B cell (primary cell): ENCODE measurements around the gene ZFYVE16. TPM values are rescaled to one million over a fixed set of nuclear protein-coding genes. Genes with fewer than 3 reads are reported as not detected.
A peak's percentile ranks its signal among the peaks of the same experiment; 100 is the strongest.

Experiments used
- ATAC-seq: fragments of 200-7000 bp; cut with Tn5 transposase; one replicate; pipeline ENCODE4 v1.10.0; 2021; ENCODE audit warnings: low read depth, mild to moderate bottlenecking, moderate number of reproducible peaks, moderate library complexity
- CTCF ChIA-PET: fragments of 350-600 bp; sonication (Branson Sonifier 250); formaldehyde crosslinking; loops from one replicate; lab custom pipeline; 2021; ENCODE audit warnings: antibody characterized with exemption, inconsistent platforms; lab: Charles Lee
- POLR2A ChIA-PET: fragments of 350-600 bp; sonication (Branson Sonifier 250); formaldehyde crosslinking; loops from one replicate; lab custom pipeline; 2021; ENCODE audit warnings: antibody characterized with exemption; lab: Charles Lee
- DNase-seq: peaks from one replicate; pipeline ENCODE4 v3.0.0; 2013
- H2AFZ ChIP-seq: 2 replicates; pipeline ENCODE4 v1.6.1; 2012; ENCODE audit warnings: mild to moderate bottlenecking, low read depth, low read length; ENCODE audit not compliant: insufficient read depth, poor library complexity, severe bottlenecking
- H3K27ac ChIP-seq, 2 donors: 1 replicate in 1 of 2; 2 replicates in 1 of 2; pipeline ENCODE4 v1.5.1; 2012 to 2013; ENCODE audit warnings: low read length in 2 of 2, mild to moderate bottlenecking in 2 of 2, moderate library complexity in 1 of 2
- H3K27me3 ChIP-seq, 4 experiments: fragments of 200-600 bp in 1 of 4; sonication (generic) in 1 of 4; replicated peaks in 1 of 4; 1 replicate in 2 of 4; 2 replicates in 2 of 4; pipeline versions ENCODE4 v1.6.1 to v1.7.0; 2013 to 2016; ENCODE audit warnings: low read length in 3 of 4, mild to moderate bottlenecking in 2 of 4, mixed read lengths in 1 of 4, moderate library complexity in 1 of 4; ENCODE audit not compliant: insufficient read depth in 4 of 4, control insufficient read depth in 3 of 4; ENCODE audit errors: control extremely low read depth in 1 of 4
- H3K36me3 ChIP-seq, 2 experiments: replicated peaks in 1 of 2; 1 replicate in 1 of 2; 2 replicates in 1 of 2; pipeline versions ENCODE4 v1.6.1 to v1.7.1; 2013; ENCODE audit warnings: low read length in 1 of 2; ENCODE audit not compliant: insufficient read depth in 2 of 2, control insufficient read depth in 1 of 2; ENCODE audit errors: control extremely low read depth in 1 of 2, extremely low read depth in 1 of 2
- H3K4me1 ChIP-seq, 2 donors: fragments of 200-600 bp in 1 of 2; sonication (generic) in 1 of 2; 1 replicate in 1 of 2; 2 replicates in 1 of 2; pipeline versions ENCODE4 v1.5.1 to v1.6.1; 2013 to 2017; ENCODE audit warnings: low read length in 2 of 2; ENCODE audit not compliant: control insufficient read depth in 2 of 2, insufficient read depth in 2 of 2
- H3K4me2 ChIP-seq: replicated peaks from 2 replicates; pipeline ENCODE3; 2012; ENCODE audit warnings: mild to moderate bottlenecking, low read depth, low read length; ENCODE audit not compliant: poor library complexity, severe bottlenecking
- H3K4me3 ChIP-seq, 5 experiments: fragments of 200-600 bp in 1 of 5; sonication (generic) in 1 of 5; 1 replicate in 3 of 5; 2 replicates in 2 of 5; pipeline versions ENCODE4 v1.5.1 to v1.7.0; 2011 to 2016; ENCODE audit warnings: low read length in 4 of 5, mild to moderate bottlenecking in 4 of 5, low read depth in 2 of 5, control low read depth in 1 of 5, moderate library complexity in 1 of 5; ENCODE audit not compliant: insufficient read depth in 1 of 5; ENCODE audit errors: control extremely low read depth in 1 of 5, extremely low read depth in 1 of 5
- H3K79me2 ChIP-seq: fragments of 200-600 bp; sonication (generic); one replicate; pipeline ENCODE4 v1.6.0; 2016; ENCODE audit warnings: low read length; ENCODE audit not compliant: control insufficient read depth, insufficient read depth
- H3K9ac ChIP-seq: fragments of 200-600 bp; sonication (generic); 2 replicates; pipeline ENCODE4 v1.6.1; 2017; ENCODE audit warnings: mild to moderate bottlenecking, low read length, moderate library complexity
- H3K9me3 ChIP-seq, 3 donors: one replicate each; pipeline versions ENCODE4 v1.6.1 to v1.7.1; 2013; ENCODE audit warnings: low read length in 2 of 3; ENCODE audit not compliant: control insufficient read depth in 2 of 3, insufficient read depth in 1 of 3; ENCODE audit errors: control extremely low read depth in 1 of 3
- H4K20me1 ChIP-seq: 2 replicates; pipeline ENCODE4 v1.6.0; 2012; ENCODE audit warnings: mild to moderate bottlenecking, low read length; ENCODE audit not compliant: insufficient read depth, control insufficient read depth, poor library complexity, severe bottlenecking
- H3K27ac Mint-ChIP-seq: one replicate; pipeline ENCODE4 v1.8.0; 2021; ENCODE audit warnings: mixed read lengths
- H3K27me3 Mint-ChIP-seq: one replicate; pipeline ENCODE4 v1.8.0; 2021; ENCODE audit warnings: mixed read lengths
- H3K4me1 Mint-ChIP-seq: one replicate; pipeline ENCODE4 v1.8.0; 2021; ENCODE audit warnings: mixed read lengths
- H3K4me3 Mint-ChIP-seq: one replicate; pipeline ENCODE4 v1.8.0; 2021; ENCODE audit warnings: mixed read lengths
- H3K9me3 Mint-ChIP-seq: one replicate; pipeline ENCODE4 v1.8.0; 2022; ENCODE audit warnings: mixed read lengths; ENCODE audit not compliant: insufficient read depth
- EZH2 ChIP-seq: IDR thresholded peaks from 2 replicates; pipeline ENCODE4 v1.6.1; 2012; ENCODE audit warnings: borderline replicate concordance, low read depth, mild to moderate bottlenecking, moderate library complexity, low read length; ENCODE audit not compliant: insufficient read depth, poor library complexity, severe bottlenecking
- WGBS: methylation state at CpG from one replicate; pipeline ENCODE4 v1.1.5; 2013; ENCODE audit warnings: missing lambda C conversion rate; ENCODE audit not compliant: insufficient coverage; 5-methylcytosine and 5-hydroxymethylcytosine counted together
- intact Hi-C: fragments of 100-400 bp; cut with micrococcal nuclease; formaldehyde crosslinking; loops from one replicate; pipeline ENCODE4 v1.10.0; 2022
- polyA minus RNA-seq: library from RNA; depleted of rRNA, polyadenylated mRNA; stranded (reverse); fragments of >200 nt; gene quantifications from 2 replicates; pipeline ENCODE4 v1.2.3, GENCODE V29; 2012
- polyA plus RNA-seq: library from polyadenylated mRNA; depleted of rRNA; stranded (reverse); fragments of >200 nt; gene quantifications from 2 replicates; pipeline ENCODE4 v1.2.3, GENCODE V29; 2012
- total RNA-seq, 2 donors: library from RNA; stranded (reverse); fragments of 120-200 nt in 1 of 2; gene quantifications; 1 replicate in 1 of 2; 2 replicates in 1 of 2; pipeline versions ENCODE4 v1.2.3 to v1.2.4, GENCODE V29; 2013 to 2022
- TF ChIP-seq, protein P1 (sequence below): fragments of 200-600 bp; IDR thresholded peaks from one replicate; pipeline ENCODE4 v1.8.0; 2022; ENCODE audit warnings: antibody characterized with exemption, mild to moderate bottlenecking

ZFYVE16 gene
- total RNA-seq (38.3 and 44.4 TPM in 2 replicates), polyA plus RNA-seq (4.7 and 6.1 TPM in 2 replicates), polyA minus RNA-seq (5.7 and 6.6 TPM in 2 replicates)
- 22.2 TPM for total RNA-seq (2013)

DNA sequence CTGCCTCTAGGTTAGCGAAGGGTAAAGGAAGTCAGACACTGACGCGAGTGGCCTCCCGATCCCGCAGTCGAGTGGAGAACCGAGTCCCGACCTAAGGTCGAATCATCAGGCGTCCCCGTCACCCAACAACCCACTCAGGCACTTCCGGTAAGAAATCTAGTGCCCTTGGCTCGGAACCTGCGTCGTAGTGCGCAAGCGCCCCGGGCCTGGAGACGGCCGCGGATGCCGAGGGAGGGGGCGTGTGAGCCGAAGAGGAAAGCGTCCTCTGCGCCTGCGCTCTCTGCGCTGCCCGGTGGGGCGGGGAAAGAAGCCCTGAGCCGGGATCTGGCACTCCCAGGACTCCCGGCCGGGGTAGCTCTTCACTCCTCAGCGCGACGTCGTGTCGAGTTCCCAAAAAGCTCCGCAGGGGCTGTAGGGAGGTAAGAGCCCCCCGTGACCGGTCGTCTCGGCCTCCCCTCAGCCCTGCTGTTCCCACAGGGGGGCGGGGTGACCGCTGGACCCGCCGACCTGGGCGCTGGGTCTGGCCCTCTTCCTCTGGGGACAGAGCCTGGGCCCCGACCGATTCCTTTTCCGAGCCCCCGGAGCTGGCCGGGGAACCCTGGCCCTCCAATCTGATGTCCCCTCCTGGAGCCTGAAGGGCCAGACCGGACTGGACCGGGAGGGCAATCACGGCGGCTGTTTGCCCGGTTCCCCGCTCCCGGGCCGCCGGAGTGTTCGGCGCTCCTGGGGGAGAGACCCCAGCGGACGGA, at the start of gene ZFYVE16:
Gene ZFYVE16, plus strand, starts transcription at position 330 of the 749 bp plus-strand sequence. CDS start 26,084 bp downstream, outside the sequence.
- Histone ChIP-seq H3K27me3 (no peaks in the 10 kb centered on the region), H3K27ac (peak within 1 kb of the TSS; percentile 84 to 95), H3K4me1 (peaks cover 13 to 17% of the 10 kb centered on the region in 2 donors), H3K79me2 (peaks cover 45% of the 10 kb centered on the region), H3K36me3 (peaks cover 0 to 3% of the 10 kb centered on the region in 2 experiments), H3K9me3 (no peaks in the 10 kb centered on the region), H3K4me2 (peak within 1 kb of the TSS; percentile 93), H4K20me1 (no peaks in the 10 kb centered on the region), H3K9ac (peak within 1 kb of the TSS; percentile 97), H3K4me3 (peak within 1 kb of the TSS; percentile 87 to 99 (median 92)), H2AFZ (peak within 1 kb of the TSS; percentile 100)
- TF ChIP-seq EZH2: no peak
- TF ChIP-seq, protein P1, sequence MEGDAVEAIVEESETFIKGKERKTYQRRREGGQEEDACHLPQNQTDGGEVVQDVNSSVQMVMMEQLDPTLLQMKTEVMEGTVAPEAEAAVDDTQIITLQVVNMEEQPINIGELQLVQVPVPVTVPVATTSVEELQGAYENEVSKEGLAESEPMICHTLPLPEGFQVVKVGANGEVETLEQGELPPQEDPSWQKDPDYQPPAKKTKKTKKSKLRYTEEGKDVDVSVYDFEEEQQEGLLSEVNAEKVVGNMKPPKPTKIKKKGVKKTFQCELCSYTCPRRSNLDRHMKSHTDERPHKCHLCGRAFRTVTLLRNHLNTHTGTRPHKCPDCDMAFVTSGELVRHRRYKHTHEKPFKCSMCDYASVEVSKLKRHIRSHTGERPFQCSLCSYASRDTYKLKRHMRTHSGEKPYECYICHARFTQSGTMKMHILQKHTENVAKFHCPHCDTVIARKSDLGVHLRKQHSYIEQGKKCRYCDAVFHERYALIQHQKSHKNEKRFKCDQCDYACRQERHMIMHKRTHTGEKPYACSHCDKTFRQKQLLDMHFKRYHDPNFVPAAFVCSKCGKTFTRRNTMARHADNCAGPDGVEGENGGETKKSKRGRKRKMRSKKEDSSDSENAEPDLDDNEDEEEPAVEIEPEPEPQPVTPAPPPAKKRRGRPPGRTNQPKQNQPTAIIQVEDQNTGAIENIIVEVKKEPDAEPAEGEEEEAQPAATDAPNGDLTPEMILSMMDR: peak; percentile 18
- H3K27me3 Mint-ChIP-seq: no peaks in the 10 kb centered on the region
- ChIA-PET CTCF (interaction anchor here (0.8 to 1.4 kb wide), 2 partner anchors 62 to 99 kb away, joined by 3 to 4 read pairs; no protein-coding TSS in a partner anchor), POLR2A (interaction anchor here (0.6 to 1.2 kb wide), 3 partner anchors 9 to 152 kb away, joined by 5 to 8 read pairs (median 7); partner anchors contain the start of gene SERINC5)
- peak within 1 kb of the TSS; percentile 99 for H3K27ac Mint-ChIP-seq
- H3K4me3 Mint-ChIP-seq: peak within 1 kb of the TSS; percentile 97
- H3K9me3 Mint-ChIP-seq: no peaks in the 10 kb centered on the region
- intact Hi-C loops: loop anchor here (1.0 to 10.0 kb wide), 9 partner anchors 9 to 1173 kb away; partner anchors contain the start of genes JMY, MTX3, SERINC5 and TENT2
- DNase-seq (peak; percentile 98), ATAC-seq (peak; percentile 84)
- H3K4me1 Mint-ChIP-seq: peaks cover 20% of the 10 kb centered on the region
- WGBS: under 1% methylated on average over 65 of the region's 66 CpGs
